PFSK-1 (cell line): Measurements from ENCODE around the gene SORT1.

ENCODE experiments used
- FOXP2 ChIP-seq: optimal IDR thresholded peaks from 2 replicates; pipeline ENCODE3; 2011; ENCODE audit warnings: borderline replicate concordance, control low read depth, inconsistent platforms; ENCODE audit not compliant: insufficient read depth; ENCODE audit errors: extremely low read length, extremely low read depth
- POLR2AphosphoS5 ChIP-seq: IDR thresholded peaks from 2 replicates; pipeline ENCODE4 v1.6.1; 2012; ENCODE audit warnings: low read depth, mild to moderate bottlenecking, control low read depth, low read length, moderate library complexity
- REST ChIP-seq, 2 experiments: IDR thresholded peaks; 2 replicates each; pipeline versions ENCODE4 v1.6.1 to v1.8.0; 2011 to 2012; ENCODE audit warnings: low read depth in 2 of 2, low read length in 2 of 2, control low read depth in 1 of 2, inconsistent platforms in 1 of 2, mild to moderate bottlenecking in 1 of 2, moderate library complexity in 1 of 2; ENCODE audit not compliant: insufficient read depth in 1 of 2
- SIN3A ChIP-seq: IDR thresholded peaks from 2 replicates; pipeline ENCODE4 v1.6.1; 2012; ENCODE audit warnings: mild to moderate bottlenecking, low read length, moderate library complexity, borderline replicate concordance; ENCODE audit not compliant: insufficient read depth
- TAF1 ChIP-seq: IDR thresholded peaks from 2 replicates; pipeline ENCODE4 v1.6.1; 2012; ENCODE audit warnings: low read length, control low read depth, borderline replicate concordance; ENCODE audit not compliant: insufficient read depth

The SORT1 gene

GRCh38 chr1:109383854-109384253 lies 13.9 kb downstream of the SORT1 start:
- no peak for TF ChIP-seq TAF1
- no peak for TF ChIP-seq REST (IDR thresholded peaks at IDR 0.05; ENCODE audit: insufficient read depth in 1 of 2, low read depth in 2 of 2, low read length in 2 of 2)
- no peak for TF ChIP-seq FOXP2
- no peak for TF ChIP-seq SIN3A
- no peak for TF ChIP-seq POLR2AphosphoS5

GRCh38 chr1:109383087-109383779 lies 14.5 kb downstream of the SORT1 start:
- no peak for TF ChIP-seq SIN3A
- no peak for TF ChIP-seq REST (IDR thresholded peaks at IDR 0.05; ENCODE audit: insufficient read depth in 1 of 2, low read depth in 2 of 2, low read length in 2 of 2)
- TF ChIP-seq POLR2AphosphoS5: no peak
- no peak for TF ChIP-seq FOXP2
- no peak for TF ChIP-seq TAF1

GRCh38 chr1:109381573-109381972 lies 16.1 kb downstream of the SORT1 start:
- TF ChIP-seq SIN3A: no peak
- TF ChIP-seq TAF1: no peak
- TF ChIP-seq REST (IDR thresholded peaks at IDR 0.05; ENCODE audit: insufficient read depth in 1 of 2, low read depth in 2 of 2, low read length in 2 of 2): no peak
- no peak for TF ChIP-seq POLR2AphosphoS5
- TF ChIP-seq FOXP2: no peak

GRCh38 chr1:109379907-109380306 lies 17.8 kb downstream of the SORT1 start:
- no peak for TF ChIP-seq TAF1
- TF ChIP-seq POLR2AphosphoS5: no peak
- no peak for TF ChIP-seq FOXP2
- TF ChIP-seq SIN3A: no peak
- TF ChIP-seq REST (IDR thresholded peaks at IDR 0.05; ENCODE audit: insufficient read depth in 1 of 2, low read depth in 2 of 2, low read length in 2 of 2): no peak

- TF ChIP-seq FOXP2 (no peak), SIN3A (no peak), REST (IDR thresholded peaks at IDR 0.05; ENCODE audit: insufficient read depth in 1 of 2, low read depth in 2 of 2, low read length in 2 of 2) (no peak), TAF1 (no peak), POLR2AphosphoS5 (no peak)
Measured at GRCh38 chr1:109379422-109379821, 18.3 kb downstream of the SORT1 start.
